GM21381 (cell line): ENCODE measurements around the gene RGS6.

Experiments used
- ATAC-seq: cut with Tn5 transposase; IDR thresholded peaks from one replicate; pipeline ENCODE4 v1.9.1; 2021; ENCODE audit warnings: mild to moderate bottlenecking, moderate library complexity; ENCODE audit not compliant: unreplicated experiment

The RGS6 gene

DNA sequence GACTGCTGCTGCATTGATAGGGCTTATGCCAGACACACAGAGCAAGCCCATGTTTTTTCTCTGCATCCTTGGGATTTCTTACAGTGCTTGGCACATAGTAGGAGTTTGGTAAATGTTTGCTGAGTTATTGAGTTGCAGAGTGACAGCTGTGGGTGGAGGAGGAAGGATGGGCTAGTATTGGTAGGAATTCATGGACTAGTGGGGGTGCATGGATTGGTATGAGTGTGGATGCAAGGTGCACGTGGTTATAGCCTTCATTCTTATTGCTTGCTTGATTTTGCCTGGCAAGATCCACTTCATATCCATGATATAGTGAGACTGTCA is 11.4 kb downstream of the RGS6 start:
- ATAC-seq: no peak

GRCh38 chr14:71947947-71948500 is 15.8 kb downstream of the RGS6 start:
- ATAC-seq: no peak

DNA sequence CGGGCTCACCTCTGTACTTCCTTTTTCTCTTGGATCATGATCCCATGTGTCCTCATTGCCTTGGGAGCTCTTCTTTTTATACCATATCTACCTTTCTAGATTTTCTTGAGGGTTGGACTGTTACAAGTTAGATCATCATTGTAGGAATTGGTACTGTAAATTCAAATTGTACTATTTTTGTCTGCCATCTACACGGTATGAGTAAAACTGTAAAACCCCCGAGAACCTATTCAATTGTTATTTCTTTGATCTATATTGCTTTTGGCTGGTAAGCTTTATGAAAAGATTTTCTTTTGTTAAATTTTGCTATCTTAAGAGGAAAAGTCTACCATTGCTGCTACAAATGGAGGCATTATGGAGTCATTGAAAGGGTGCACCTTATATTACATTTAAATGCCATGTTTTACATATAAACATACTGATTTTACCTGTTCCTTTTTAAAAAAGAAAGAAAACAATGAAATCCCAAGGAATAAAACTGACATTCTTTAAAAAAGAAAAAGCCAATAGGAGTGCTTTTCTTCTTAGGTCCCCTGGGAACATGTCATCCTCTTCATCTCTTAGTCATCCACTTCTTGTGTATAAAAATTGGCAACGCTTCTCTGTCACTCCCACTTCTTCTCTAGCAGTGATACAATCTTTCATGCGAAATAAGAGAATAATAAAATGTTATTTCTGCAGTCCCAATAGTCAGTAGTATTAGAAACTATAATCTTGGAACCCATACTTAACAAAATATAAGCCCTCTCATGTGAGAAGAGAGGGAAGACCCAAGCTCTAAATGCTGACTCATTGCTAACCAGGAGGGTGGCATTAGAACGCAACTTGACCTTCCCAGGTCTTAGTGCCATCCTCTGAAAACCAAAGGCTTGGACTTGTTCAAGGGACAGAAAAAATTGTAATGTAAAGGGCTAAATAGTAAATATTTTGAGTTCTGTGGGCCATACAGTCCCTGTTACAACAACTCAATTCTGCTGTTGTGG is 20.4 kb downstream of the RGS6 start:
- ATAC-seq: no peak

DNA sequence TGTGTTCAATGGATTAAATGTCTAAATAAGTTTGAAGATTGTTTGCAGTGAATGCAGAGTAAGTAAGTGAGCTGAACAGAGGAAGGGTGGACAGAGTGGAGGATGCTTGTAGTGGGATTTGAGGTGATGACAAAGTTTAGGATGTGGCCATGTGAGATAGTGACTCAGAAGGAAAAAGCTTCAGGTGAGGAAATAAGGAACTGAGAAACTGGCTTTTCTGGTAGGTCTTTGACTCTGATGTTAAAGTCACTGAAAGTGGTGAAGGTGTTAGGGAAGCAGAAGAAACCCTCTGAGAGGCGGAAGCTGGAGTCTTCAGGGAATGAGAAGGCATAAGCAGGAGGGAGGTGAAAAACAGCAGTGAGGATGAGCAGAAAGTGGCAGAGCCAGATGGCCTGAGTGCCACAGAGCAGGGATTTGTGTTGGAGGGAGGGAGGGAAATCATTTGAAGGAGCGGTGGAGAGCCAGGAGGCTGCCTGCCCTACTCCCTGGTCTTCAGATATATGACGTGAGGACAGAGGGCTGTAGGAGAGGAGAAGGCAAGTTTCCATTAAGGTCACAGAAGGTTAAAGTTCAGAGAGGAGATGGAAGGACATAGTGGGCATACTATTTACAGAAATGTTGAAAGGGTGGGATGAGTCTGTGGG is 24.8 kb downstream of the RGS6 start:
- peak; percentile 54 for ATAC-seq

GRCh38 chr14:71959055-71959454 is 26.8 kb downstream of the RGS6 start:
- ATAC-seq: no peak

DNA sequence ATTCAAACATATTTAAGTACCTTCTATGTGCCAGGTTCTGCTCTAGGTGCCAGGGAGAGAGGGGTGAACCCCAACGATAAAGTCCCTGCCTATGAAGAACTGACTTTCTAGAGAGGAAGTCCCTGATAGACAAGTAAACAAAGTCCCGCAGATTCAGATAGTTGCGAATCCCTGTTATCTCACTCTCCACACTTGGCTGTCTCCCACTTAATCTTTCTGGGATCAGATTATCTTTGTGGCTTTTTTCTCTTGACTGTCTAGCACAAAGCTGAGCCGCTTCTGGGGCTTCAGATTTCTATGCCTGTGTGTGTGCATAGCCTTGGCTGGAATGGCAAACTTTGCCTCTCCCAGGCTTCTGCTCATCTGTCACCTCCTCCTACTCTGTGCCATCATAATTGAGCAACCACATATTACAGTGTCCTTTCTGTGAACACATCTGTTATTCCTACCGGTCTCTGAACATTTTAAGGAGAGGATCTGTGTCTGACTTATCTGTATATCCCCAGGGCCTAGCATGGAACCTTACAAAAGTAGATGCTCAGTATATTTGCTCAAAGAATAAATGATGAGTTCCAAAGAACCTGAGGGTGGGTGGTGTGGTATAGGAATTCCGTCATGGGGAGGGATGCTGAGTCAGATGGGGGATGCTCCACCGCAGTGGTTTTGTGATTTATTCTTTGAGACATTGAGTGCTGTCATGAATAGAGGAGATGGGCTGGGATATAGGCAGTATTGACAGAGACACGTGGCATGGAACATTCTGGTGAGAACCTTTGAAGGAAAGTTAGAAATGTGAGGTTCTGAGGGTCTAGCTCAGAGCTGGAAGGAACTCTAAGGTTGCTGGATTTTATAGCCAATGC is 28.5 kb downstream of the RGS6 start:
- no peak for ATAC-seq

DNA sequence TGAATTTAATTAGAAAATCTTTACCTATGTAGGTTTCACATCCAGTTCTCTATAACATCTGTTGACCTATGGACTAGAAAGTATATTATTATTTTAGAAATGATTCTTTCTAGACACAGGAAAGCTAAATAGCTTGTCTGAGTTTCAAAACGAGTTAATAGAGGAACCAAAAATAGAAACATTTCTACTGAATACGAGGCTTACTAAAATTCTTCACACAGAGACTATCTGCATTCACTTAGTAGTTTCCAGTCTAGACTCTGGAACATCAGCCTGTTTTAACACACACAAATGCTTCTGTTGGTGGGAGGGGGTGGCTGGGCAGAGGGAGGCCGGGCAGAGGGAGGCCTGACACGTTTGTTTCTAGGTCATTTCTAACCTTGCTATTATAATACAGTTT is 29.7 kb downstream of the RGS6 start:
- no peak for ATAC-seq

DNA sequence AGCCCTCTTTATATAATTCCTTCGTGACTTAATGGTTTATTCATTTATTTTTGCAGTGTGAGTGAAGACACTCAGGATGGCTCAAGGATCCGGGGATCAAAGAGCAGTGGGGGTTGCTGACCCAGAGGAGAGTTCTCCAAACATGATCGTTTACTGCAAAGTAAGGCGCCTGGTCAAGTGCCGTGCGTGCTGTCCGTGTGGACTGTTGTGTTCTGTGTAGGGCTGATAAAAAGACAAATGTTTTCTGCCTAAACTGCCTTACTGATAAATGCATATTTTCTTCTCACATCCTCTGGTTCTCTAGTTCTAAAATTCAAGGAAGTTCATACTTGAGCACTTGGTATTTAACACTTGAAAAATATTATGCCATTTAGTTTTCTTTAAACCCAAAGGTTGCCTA is 32.5 kb downstream of the RGS6 start:
- ATAC-seq: no peak

DNA sequence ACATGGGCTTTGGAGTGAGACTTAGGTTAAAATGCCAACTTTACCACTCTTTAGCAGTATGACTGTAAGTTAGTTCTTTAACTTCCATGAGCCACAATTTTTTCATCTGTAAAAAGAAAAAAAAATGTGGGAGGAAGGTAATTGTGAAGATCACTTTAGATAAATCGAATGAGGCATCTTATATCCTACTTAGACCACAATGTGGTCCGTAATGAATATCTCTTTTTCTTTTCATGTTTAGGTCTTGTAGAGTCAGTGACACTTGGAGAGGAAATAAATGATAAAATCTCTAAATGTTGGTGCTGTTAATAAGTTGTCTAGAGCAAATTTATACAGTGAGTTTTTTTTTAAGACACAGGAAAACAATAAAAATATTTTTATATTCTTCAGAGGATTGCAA is 34.3 kb downstream of the RGS6 start:
- no peak for ATAC-seq

DNA sequence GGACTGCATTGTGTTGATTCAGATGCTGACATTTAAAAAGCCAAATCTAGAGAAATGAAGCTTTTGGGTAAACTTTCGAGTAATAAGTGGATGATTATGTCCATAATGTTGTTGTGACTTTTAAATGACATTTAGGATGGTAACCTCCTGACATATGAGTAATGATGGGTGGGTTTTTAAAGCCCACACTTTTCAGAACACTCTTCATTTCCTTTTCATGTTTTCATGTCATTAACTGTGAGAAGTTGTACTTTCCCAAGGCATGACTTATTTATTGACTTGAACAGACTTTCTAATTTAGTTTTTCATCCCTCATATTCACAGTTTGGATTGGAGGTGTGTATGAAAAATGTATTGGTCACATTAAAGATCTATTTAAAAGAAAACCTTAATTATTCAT is 35.5 kb downstream of the RGS6 start:
- ATAC-seq: no peak

- ATAC-seq: no peak
Observed at GRCh38 chr14:71970272-71970671, 38.0 kb downstream of the RGS6 start.

- no peak for ATAC-seq
Observed at GRCh38 chr14:71985538-71986189, 53.4 kb downstream of the RGS6 start.

DNA sequence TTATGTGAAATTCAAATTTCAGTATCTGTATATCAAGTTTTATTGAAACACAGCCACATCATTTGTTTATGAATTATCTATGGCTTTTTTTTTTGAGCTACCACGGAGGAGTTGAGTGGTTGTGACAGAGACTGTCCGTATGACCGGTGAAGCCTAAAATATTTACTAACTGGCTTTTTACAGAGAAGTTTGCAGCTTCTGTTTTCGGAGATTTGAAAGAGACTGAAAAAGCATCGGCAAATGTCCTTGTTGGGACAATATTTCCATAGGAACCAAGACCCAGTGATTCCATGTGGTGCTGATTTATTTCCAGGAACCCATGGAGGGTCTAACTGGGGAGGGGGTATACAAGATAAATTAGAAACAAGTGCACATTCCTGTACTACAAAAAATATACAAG is 56.2 kb downstream of the RGS6 start:
- ATAC-seq: no peak

- no peak for ATAC-seq
Observed at GRCh38 chr14:71988939-71989338, 56.7 kb downstream of the RGS6 start.

GRCh38 chr14:71994416-71994815 is 62.2 kb downstream of the RGS6 start:
- ATAC-seq: no peak

- no peak for ATAC-seq
Observed at GRCh38 chr14:71995741-71996140, 63.5 kb downstream of the RGS6 start.

GRCh38 chr14:71996610-71997009 is 64.4 kb downstream of the RGS6 start:
- ATAC-seq: no peak

DNA sequence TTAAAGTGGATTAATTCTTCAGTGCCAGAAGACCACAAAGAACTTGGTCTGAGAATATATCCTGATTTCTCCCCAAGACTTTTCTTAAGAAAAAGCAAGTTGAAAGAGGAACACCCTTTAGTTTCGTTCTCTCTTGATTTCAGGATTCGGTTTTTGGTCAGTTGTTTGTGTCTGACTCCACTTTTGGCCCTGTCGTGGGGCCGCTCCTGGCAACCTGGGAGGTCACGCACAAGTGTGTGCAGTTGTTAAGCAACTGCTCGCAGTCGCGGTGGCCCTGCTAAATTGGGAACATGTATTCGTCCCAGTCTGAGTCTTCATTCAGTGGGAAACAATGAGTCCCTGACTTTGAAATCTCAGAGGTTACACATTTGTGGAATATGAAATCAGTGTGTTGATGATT is 68.7 kb downstream of the RGS6 start:
- ATAC-seq: no peak

DNA sequence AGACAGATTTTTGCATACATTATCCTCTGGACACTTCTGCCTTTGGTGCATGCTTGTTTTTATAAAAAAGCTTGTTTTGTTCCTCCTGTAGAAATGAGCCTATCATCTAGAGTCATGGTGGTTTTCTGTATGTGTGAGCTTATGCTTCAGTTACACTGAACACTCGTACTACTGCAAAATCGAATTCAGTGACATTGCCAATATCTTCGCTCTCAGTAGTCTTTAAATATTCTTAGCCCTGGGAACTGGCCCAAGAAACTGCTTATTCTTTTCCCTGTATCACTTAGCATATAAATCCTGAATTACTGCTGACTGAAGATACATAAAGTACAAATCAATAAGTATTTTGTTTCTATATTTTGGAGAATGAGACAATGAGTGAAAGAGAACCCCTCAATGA is 70.5 kb downstream of the RGS6 start:
- no peak for ATAC-seq

DNA sequence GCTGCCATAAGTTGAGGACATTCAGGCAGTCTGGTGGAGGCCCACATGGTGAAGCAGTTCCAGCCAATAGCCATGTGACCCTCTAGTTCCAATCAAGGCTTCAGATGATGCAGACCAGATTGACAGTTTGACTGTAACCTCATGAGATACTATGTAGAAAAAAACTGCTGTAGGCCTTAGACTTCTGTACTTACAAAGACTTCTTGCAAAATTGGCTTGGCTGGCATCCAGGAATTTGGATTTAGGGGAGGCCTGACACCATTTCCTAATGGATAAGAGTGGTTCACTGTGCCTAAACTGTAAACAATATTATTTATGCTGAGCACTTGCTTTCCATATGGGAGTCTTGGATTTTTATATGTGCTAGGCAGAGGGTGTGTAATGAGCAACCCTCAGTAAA is 76.4 kb downstream of the RGS6 start:
- ATAC-seq: no peak

GRCh38 chr14:72010474-72010873 is 78.2 kb downstream of the RGS6 start:
- ATAC-seq: no peak
